Endothelial cell of umbilical vein (primary cell): Measurements from ENCODE around the gene ARHGAP31. TPM values are rescaled to one million over a fixed set of nuclear protein-coding genes. Genes with fewer than 3 reads are reported as not detected.

Experiments
- BruUV-seq: library from RNA; stranded (reverse); fragments of 400-500 nt; replicated peaks from 2 replicates; lab custom pipeline; 2021; lab: Mats Ljungman, UMichigan
- CTCF ChIA-PET: fragments of 300-600, 350-600 bp; sonication (Branson Sonifier 250); formaldehyde crosslinking; loops from one replicate; lab custom pipeline; 2021; ENCODE audit warnings: antibody characterized with exemption, inconsistent platforms; lab: Charles Lee
- POLR2A ChIA-PET: fragments of 300-600, 350-600 bp; sonication (Branson Sonifier 250); formaldehyde crosslinking; loops from one replicate; lab custom pipeline; 2021; ENCODE audit warnings: antibody characterized with exemption, inconsistent platforms; lab: Charles Lee
- DNase-seq: peaks from one replicate; pipeline ENCODE4 v3.0.0-alpha.2; 2011; ENCODE audit warnings: low read depth, low spot score
- FAIRE-seq: peaks from 2 replicates; lab custom pipeline; 2011; peaks lifted over from hg19 to GRCh38; lab: Jason Lieb, UNC
- H2AFZ ChIP-seq: 2 replicates; pipeline ENCODE4 v1.6.0; 2012; ENCODE audit warnings: low read depth, low read length, control low read depth, inconsistent platforms
- H3K27ac ChIP-seq: 2 replicates; pipeline ENCODE4 v1.5.1; 2011; ENCODE audit warnings: low read depth, mild to moderate bottlenecking, control low read depth, low read length, moderate library complexity; ENCODE audit not compliant: insufficient read depth
- H3K27me3 ChIP-seq, 2 experiments: 2 replicates each; pipeline versions ENCODE4 v1.6.0 to v1.6.1; 2011; ENCODE audit warnings: low read length in 2 of 2, mixed read lengths in 1 of 2; ENCODE audit not compliant: control insufficient read depth in 2 of 2, insufficient read depth in 2 of 2
- H3K36me3 ChIP-seq, 2 experiments: 2 replicates in 1 of 2; 3 replicates in 1 of 2; pipeline ENCODE4 v1.5.1; 2011; ENCODE audit warnings: low read length in 2 of 2, mild to moderate bottlenecking in 1 of 2, moderate library complexity in 1 of 2; ENCODE audit not compliant: control insufficient read depth in 2 of 2, insufficient read depth in 2 of 2; ENCODE audit errors: extremely low read depth in 1 of 2
- H3K4me1 ChIP-seq: 3 replicates; pipeline ENCODE4 v1.5.1; 2011; ENCODE audit warnings: mild to moderate bottlenecking, low read length; ENCODE audit not compliant: control insufficient read depth, insufficient read depth; ENCODE audit errors: extremely low read depth
- H3K4me2 ChIP-seq: 2 replicates; pipeline ENCODE4 v1.6.1; 2011; ENCODE audit warnings: low read length, control low read depth, mixed read lengths; ENCODE audit not compliant: insufficient read depth
- H3K4me3 ChIP-seq, 3 experiments: fragments of 200-600 bp in 1 of 3; sonication (generic), shearing (Covaris generic) in 1 of 3; replicated peaks in 1 of 3; 2 replicates each; pipeline ENCODE4 v1.5.1; 2011 to 2016; ENCODE audit warnings: control low read depth in 3 of 3, low read length in 3 of 3, mild to moderate bottlenecking in 2 of 3, inconsistent platforms in 1 of 3, low read depth in 1 of 3, moderate library complexity in 1 of 3; ENCODE audit not compliant: insufficient read depth in 1 of 3
- H3K79me2 ChIP-seq: 2 replicates; pipeline ENCODE4 v1.6.0; 2012; ENCODE audit warnings: low read length, inconsistent platforms; ENCODE audit not compliant: control insufficient read depth, insufficient read depth
- H3K9ac ChIP-seq: replicated peaks from 2 replicates; pipeline ENCODE3; 2011; ENCODE audit warnings: low read length, control low read depth; ENCODE audit not compliant: insufficient read depth; ENCODE audit errors: extremely low read depth
- H3K9me1 ChIP-seq: replicated peaks from 3 replicates; pipeline ENCODE4 v1.6.0; 2011; ENCODE audit warnings: mild to moderate bottlenecking, low read length; ENCODE audit not compliant: control insufficient read depth, insufficient read depth; ENCODE audit errors: extremely low read depth
- H3K9me3 ChIP-seq: replicated peaks from 2 replicates; pipeline ENCODE4 v1.5.1; 2012; ENCODE audit warnings: low read length, inconsistent platforms; ENCODE audit not compliant: control insufficient read depth, insufficient read depth
- H4K20me1 ChIP-seq: replicated peaks from 2 replicates; pipeline ENCODE3; 2011; ENCODE audit warnings: mild to moderate bottlenecking, low read length; ENCODE audit not compliant: control insufficient read depth, insufficient read depth; ENCODE audit errors: extremely low read depth
- EZH2 ChIP-seq: IDR thresholded peaks from 2 replicates; pipeline ENCODE4 v1.6.1; 2012; ENCODE audit warnings: borderline replicate concordance, low read depth, mild to moderate bottlenecking, moderate library complexity, low read length, inconsistent platforms; ENCODE audit not compliant: severe bottlenecking
- FOS ChIP-seq: IDR thresholded peaks from 2 replicates; pipeline ENCODE4 v1.6.1; 2011; ENCODE audit warnings: mild to moderate bottlenecking, low read length, moderate library complexity, borderline replicate concordance; ENCODE audit not compliant: insufficient read depth
- GATA2 ChIP-seq: IDR thresholded peaks from 2 replicates; pipeline ENCODE4 v1.7.0; 2011; ENCODE audit warnings: low read depth, mild to moderate bottlenecking, moderate library complexity, mixed read lengths, low read length; ENCODE audit not compliant: insufficient read length, insufficient read depth
- JUN ChIP-seq: IDR thresholded peaks from 2 replicates; pipeline ENCODE4 v1.6.1; 2011; ENCODE audit warnings: borderline replicate concordance, low read depth; ENCODE audit not compliant: insufficient read length, insufficient read depth
- MAX ChIP-seq: IDR thresholded peaks from 2 replicates; pipeline ENCODE4 v1.6.1; 2011; ENCODE audit not compliant: insufficient read depth, insufficient read length
- MYC ChIP-seq: IDR thresholded peaks from one replicate; pipeline ENCODE4 v1.6.1; 2011; ENCODE audit warnings: mild to moderate bottlenecking, low read depth, low read length
- POLR2A ChIP-seq: IDR thresholded peaks from 2 replicates; pipeline ENCODE4 v1.6.1; 2012; ENCODE audit warnings: low read depth, mild to moderate bottlenecking, control low read depth, low read length
- POLR2AphosphoS5 ChIP-seq: IDR thresholded peaks from 2 replicates; pipeline ENCODE4 v1.6.1; 2012; ENCODE audit warnings: low read depth, mild to moderate bottlenecking, control low read depth, low read length, moderate library complexity; ENCODE audit not compliant: insufficient read depth
- dilution Hi-C: fragments of 300-500 bp; cut with MboI; formaldehyde crosslinking; loops from one replicate; pipeline ENCODE4 v1.15.0; 2019; ENCODE audit warnings: low sequenced_read_pairs; ENCODE audit not compliant: extremely low pct_ligation_motif_present
- intact Hi-C: fragments of 100-400 bp; cut with micrococcal nuclease; formaldehyde crosslinking; loops from one replicate; pipeline ENCODE4 v1.10.0; 2022
- polyA plus RNA-seq, 4 experiments: library from polyadenylated mRNA; depleted of rRNA in 3 of 4; stranded (reverse) in 3 of 4; unstranded in 1 of 4; fragments of >200 nt; gene quantifications; 2 replicates each; pipeline versions ENCODE4 v1.2.1 to v1.2.3, GENCODE V29; 2011 to 2012; ENCODE audit warnings: missing spikeins in 1 of 4
- total RNA-seq: library from RNA; stranded (reverse); gene quantifications from 2 replicates; pipeline ENCODE4 v1.2.3, GENCODE V29; 2021
- TF ChIP-seq, protein P1 (sequence below), 2 donors: IDR thresholded peaks; 1 replicate in 1 of 2; 2 replicates in 1 of 2; pipeline ENCODE4 v1.5.1; 2011; ENCODE audit warnings: low read length in 2 of 2, mild to moderate bottlenecking in 2 of 2, moderate library complexity in 2 of 2, control low read depth in 1 of 2, inconsistent platforms in 1 of 2, low read depth in 1 of 2; ENCODE audit not compliant: insufficient read depth in 1 of 2; ENCODE audit errors: extremely low read depth in 1 of 2

The ARHGAP31 gene
- total and polyA plus RNA-seq, 2 donors (not counting 3 experiments of a cell fraction or from before 2014, with no cell fraction given) = 25.5 to 65.8 TPM

- TF ChIP-seq JUN = no peak
- no peak for TF ChIP-seq POLR2A
- TF ChIP-seq, protein P1, sequence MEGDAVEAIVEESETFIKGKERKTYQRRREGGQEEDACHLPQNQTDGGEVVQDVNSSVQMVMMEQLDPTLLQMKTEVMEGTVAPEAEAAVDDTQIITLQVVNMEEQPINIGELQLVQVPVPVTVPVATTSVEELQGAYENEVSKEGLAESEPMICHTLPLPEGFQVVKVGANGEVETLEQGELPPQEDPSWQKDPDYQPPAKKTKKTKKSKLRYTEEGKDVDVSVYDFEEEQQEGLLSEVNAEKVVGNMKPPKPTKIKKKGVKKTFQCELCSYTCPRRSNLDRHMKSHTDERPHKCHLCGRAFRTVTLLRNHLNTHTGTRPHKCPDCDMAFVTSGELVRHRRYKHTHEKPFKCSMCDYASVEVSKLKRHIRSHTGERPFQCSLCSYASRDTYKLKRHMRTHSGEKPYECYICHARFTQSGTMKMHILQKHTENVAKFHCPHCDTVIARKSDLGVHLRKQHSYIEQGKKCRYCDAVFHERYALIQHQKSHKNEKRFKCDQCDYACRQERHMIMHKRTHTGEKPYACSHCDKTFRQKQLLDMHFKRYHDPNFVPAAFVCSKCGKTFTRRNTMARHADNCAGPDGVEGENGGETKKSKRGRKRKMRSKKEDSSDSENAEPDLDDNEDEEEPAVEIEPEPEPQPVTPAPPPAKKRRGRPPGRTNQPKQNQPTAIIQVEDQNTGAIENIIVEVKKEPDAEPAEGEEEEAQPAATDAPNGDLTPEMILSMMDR (IDR thresholded peaks at IDR 0.05; ENCODE audit: extremely low read depth in 1 of 2, insufficient read depth in 1 of 2, low read depth in 1 of 2, low read length in 2 of 2) = no peak
- TF ChIP-seq EZH2 = no peak
- TF ChIP-seq FOS = no peak
- TF ChIP-seq POLR2AphosphoS5 = no peak
- TF ChIP-seq MAX = no peak
- no peak for TF ChIP-seq GATA2
- no peak for TF ChIP-seq MYC
- Histone ChIP-seq H4K20me1 (peaks cover 3% of the 10 kb centered on the region), H3K9ac (no peak overlapping the region), H3K27me3 (no peaks in the 10 kb centered on the region), H3K27ac (no peak overlapping the region), H2AFZ (no peak overlapping the region), H3K4me1 (peaks cover 16% of the 10 kb centered on the region), H3K79me2 (peaks cover 62% of the 10 kb centered on the region), H3K4me2 (no peak overlapping the region), H3K9me1 (no peaks in the 10 kb centered on the region), H3K9me3 (no peaks in the 10 kb centered on the region), H3K4me3 (no peak overlapping the region), H3K36me3 (no peaks in the 10 kb centered on the region)
- no TSS peak for BruUV-seq
- ChIA-PET CTCF (no interaction called here), POLR2A (no interaction called here)
- dilution Hi-C loops = no loop called here
- intact Hi-C loops = no loop called here
- FAIRE-seq (no peak), DNase-seq (no peak)
Measured at GRCh38 chr3:119326976-119327375, 32.8 kb downstream of the ARHGAP31 start.
